Activated T-helper 9 cell treated with anti-CD3 and anti-CD28 coated beads, Interleukin-2, amount 50 U/mL, for 16 hours (primary cell): Measurements from ENCODE around the gene IDH3B.
A peak's percentile ranks its signal among the peaks of the same experiment; 100 is the strongest.
"Not testable (repeated sequence)": the region's sequence is repeated elsewhere in the genome, so short reads cannot be mapped to it uniquely, and the experiment has no call there.

Source experiments
- DNase-seq: peaks from one replicate; pipeline ENCODE4 v3.0.0-alpha.2; 2020; ENCODE audit warnings: low read depth

IDH3B gene

DNA sequence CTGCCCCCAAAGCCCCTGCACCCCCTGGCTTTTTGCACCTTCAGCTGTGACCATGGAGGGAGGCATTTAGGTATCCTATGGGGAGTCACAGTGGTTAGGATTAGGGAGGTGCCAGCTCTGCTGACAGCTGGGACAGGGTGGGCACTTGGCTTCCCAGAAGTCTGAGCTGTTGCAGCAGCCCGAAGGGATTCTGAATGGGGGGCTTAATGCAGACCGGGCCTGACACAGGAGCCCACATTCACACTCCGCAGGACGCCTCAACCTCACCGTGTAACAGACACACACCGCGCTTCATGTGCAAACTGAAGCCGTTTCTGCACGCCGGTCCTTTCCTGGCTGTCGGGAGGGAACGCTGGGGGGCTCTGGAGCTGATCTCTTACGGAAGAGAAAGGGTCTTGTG, 30.5 kb upstream of the IDH3B start:
- DNase-seq, result no peak

DNA sequence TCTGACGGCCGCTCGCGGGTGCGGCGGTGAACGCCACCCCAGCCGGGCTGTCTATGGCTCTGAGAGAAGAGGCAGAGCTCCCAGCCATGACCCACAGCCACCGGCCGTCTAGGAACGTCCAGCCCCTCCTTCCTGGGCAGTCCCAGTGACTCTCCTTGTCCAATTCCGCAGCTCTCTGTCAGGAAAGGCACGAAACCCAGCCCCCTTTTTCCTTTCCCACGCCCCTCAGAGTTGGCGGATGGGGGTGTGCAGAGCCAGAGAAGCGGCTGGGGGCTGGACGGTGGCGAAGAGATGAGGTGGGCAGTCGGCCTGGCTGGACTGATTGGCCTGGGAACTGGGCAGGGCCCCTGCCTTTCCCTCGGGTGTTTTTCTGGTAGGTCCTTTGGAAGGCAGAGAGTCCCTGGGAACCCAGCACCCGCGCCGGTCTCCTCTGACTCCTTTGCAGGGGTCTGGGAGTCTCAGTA, 30.0 kb upstream of the IDH3B start:
- DNase-seq, result no peak

DNA sequence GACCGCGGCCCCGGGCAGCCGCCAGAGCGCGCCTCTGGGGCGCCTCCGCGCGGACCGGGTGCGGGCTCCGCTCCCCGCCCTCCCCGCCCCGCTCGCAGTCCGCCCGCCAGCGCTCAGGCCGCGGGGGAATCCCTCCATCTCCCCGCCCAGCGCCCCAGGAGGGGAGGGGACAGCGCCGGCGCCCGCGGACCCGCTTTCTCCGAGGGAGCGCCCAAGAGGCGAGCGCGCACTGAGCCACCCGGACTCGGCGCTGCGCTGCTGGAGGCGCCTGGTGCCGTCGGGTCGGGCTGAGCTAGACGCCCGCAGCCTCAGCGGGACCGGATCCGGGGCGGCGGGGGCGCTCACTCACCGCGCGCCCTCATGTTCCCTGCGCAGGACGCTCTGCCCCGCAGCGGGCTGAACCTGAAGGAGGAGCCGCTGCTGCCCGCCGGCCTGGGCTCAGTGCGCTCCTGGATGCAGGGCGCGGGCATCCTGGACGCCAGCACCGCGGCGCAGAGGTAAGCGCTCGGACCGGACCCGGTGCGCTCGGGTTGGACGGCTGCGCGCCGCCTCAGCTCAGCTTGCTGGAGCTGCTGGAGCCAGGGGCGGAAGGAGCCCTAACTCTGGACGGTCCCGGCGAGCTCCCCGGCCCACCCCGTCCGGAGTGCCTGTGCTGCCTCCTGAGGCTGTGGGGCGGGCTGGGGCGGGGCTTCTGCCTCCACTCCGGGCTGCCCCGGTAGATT, 29.4 kb upstream of the IDH3B start:
- DNase-seq, result peak; percentile 45

DNA sequence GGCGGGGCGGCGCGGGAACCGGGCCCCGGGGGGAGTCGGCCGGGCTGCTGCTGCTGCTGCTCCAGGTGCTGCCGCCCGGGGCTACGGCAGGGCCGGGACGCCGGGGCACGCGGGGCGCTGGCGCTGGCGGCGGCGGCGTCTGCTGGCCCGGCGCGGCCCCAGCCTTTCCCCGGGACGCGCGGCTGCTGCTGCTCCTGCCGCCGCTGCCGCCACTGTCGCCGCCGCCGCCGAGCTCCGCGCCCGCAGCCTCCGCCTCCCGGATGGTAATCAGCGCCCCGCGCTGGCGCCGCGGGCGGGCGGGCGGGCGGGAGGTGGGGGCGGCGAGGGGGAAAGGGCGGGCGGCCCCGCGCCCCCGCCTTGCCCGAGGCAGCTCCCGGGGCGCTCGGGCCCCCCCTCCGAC, 28.9 kb upstream of the IDH3B start:
- no peak for DNase-seq

DNA sequence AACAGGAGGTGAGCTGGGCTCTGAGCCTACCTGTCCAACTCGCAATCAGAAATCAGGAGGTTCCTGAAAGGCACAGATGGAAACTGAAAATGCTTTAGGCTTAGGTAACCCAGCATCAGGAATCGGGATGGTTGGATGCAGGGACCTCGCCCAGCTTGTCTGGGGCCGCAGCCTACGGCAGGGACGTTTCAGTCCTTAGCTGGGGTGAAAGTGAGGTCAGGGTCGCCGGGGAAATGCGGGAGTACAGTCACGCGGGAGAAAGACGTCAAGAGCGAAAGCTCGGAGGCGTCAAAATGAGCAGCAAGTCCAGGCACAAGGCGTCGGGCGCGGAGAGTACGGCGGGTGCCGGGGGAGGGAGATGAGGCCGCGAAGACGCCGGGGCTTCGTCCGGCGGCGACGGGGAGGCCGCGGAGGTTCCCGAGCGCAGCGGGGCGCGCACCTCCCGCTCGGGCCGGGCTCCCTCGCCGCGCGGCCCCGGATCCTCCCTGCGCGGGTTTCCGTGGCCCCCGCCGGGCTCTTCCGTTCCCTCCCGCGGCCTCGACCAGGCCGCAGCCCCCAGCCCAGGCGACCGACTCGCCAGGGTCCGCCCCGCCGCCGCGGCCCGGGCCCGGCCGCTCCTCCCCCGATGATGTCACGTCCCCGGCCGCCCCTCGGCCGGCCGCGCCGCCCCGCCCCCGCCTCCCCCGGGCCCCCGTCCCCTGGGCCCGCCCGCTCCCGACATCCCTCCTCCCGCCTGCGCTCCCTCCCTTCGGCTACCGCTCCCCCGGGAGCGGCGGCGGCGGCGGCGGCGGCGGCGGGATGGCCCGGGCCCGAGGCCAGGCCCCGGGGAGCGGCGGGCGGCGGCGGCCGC, 28.2 kb upstream of the IDH3B start, which contains the start of gene EBF4:
Gene EBF4, plus strand, starts transcription at position 745 of the 850 bp plus-strand sequence. CDS start 866 bp downstream, outside the sequence.
- DNase-seq, result no peak

DNA sequence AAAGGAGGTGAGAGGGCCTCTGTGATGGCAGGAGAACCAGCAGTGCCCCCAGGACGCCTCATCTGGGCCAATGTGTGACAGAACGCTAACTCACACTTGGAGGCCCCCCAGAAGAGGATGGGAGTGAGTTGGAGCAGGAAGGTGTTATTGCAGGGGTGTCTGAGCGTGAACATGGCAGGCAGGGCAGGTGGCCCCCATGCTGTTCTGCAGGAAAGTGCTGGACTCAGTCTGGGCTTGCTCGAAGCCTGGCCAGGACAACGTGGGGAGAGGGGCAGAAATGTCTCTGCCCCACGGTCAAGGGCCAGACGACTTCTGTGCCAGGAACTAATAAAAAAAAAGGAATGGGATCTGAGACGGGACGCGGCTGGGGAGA, 27.6 kb upstream of the IDH3B start:
- no peak for DNase-seq

DNA sequence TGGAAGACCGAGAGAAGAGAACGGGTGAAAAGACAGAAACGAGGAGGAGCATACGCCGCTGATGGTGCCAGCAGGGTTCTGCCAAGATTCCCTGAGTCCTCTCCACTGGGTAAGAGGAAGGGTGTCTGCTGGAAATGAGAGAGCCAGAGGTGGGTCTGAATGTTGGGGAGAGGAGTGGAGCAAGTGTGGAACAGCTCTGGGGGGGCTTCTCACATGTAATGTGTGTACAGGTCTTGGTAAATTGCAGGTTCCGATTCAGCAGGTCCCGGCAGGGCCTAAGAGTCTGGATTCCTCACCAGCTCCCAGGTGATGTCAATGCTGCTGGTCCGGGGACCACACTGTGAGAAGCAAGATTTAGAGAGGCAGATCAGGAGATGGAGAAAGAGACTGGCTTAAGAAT, 27.1 kb upstream of the IDH3B start:
- no peak for DNase-seq

DNA sequence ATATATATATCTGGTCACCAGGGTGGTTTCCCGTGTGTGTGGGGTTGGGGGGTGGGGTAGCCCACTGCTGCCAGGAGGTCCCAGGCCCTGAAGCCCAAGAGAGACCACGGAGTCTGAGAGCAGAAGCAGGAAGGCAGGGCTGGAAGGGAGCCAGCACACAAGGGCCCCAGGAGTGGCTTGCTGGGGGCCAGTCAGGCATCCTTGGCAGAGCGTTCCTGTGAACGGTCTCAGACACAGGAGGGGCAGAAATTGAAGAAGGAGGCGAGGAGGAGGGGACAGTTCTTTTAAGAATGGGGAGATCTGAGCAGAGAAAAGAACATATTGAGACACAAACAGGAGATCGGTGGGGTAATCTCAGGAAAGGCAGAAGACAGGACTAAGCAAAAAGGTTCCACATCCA, 26.7 kb upstream of the IDH3B start:
- no peak for DNase-seq

DNA sequence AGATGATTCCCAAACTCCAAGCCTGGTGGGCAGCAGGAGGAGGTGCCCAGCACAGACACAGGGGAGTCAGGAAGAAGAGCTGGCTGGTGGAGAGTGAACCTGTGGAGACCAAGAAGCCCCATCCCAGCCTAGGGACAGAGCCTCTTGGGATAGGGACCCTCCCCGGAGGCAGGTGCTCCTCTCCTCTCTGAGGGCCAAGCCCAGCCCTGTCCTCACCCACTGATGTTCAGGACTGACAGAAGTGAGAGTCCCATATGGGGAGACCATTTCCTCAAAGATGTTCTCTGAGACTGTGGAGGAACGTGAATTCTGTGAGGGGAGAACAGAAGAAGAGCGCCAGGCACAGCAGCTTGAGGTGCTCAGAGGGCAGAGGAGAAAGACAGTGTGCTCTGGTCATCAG, 26.2 kb upstream of the IDH3B start:
- DNase-seq, result no peak

DNA sequence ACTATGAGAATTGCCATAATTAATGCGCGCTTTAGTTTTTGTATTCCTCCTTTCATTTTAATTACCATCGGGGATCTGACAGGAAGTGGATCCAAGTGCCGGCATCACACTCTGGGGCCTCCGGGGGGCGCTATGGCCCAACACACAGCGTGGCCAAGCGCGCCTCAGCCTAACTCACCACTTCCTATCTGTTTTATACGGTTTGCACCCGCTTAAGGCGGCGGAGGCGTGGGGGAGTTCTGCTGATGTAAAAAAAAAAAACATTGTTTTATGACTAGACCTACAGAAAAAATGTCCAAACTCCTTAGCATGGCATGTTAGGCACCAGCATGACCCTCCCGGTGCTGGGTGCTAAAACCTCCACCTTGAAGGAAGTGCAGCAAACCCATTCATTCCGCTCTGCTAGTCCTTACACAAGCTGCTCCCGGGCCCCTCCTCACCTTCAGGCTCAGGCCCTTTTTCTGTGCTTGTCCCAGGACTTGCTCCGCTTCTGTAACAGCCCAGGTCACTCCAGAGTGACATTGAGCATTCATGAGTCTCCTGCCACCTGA, 24.1 kb upstream of the IDH3B start:
- DNase-seq, result peak; percentile 64

DNA sequence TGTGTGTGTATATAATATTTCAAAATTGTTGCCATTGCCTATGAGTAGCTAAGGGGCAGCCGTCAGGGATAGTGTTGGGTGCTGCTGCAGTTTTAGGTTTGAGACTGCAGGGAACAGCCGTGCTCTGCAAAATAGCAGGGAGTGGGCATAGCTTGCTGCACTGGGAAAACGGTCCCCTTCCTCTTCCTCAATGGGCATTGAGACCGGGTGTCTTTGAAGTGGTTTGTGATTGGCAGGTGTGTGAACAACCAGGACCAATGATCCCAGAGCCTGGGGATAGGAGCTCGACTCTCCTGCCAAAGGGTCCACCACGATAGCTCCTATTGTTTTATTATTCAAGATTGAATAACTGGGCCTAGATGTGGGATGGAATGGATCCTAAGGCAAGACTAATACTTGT, 23.5 kb upstream of the IDH3B start:
- no peak for DNase-seq

DNA sequence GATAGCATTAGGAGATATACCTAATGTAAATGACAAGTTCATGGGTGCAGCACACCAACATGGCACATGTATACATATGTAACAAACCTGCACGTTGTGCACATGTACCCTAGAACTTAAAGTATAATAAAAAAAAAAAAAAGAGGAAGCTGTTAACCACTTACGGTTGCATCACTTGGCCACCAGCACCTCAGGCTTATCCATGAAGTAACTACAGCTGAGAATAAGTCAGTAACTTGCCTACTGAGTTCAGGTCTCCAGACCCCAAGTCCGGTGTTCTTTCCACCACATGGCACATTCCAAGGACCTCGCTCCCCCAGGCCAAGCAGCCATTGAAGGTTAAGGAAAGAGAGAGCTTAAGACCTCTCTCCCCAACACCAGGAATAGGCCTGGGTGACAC, 20.8 kb upstream of the IDH3B start:
- not testable (repeated sequence) for DNase-seq

DNA sequence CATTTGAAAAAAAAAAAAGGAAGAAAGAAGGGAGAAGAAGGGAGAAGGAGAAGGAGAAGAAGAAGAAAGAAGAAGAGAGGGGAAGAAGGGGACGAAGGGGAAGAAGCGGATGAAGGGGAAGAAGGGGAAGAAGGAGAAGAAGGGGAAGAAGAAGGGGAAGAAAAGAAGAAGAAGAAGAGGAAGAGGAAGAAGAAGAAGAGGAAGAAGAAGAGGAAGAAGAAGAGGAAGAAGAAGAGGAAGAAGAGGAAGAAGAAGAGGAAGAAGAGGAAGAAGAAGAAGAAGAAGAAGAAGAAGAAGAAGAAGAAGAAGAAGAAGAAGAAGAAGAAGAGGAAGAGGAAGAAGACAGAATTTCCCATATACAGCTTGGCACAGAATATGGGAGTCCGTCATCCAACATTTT, 18.0 kb upstream of the IDH3B start:
- not testable (repeated sequence) for DNase-seq

DNA sequence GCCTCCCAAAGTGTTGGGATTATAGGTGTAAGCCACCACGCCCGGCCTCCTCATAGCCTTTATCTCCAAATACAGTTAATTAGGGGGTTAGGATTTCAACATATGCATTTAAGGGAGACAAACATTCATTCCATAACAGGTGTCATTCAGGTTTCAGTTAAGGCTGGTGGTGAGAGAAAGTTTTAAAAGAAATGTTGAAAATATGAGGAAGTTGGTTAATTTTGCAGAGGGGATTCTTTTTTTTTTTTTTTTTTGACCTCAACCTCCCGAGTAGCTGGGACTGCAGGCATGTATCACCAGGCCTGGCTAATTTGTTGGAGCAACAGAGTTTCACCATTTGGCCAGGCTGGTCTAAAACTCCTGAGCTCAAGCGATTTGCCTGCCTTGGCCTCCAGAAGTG, 16.0 kb upstream of the IDH3B start:
- DNase-seq, result no peak

DNA sequence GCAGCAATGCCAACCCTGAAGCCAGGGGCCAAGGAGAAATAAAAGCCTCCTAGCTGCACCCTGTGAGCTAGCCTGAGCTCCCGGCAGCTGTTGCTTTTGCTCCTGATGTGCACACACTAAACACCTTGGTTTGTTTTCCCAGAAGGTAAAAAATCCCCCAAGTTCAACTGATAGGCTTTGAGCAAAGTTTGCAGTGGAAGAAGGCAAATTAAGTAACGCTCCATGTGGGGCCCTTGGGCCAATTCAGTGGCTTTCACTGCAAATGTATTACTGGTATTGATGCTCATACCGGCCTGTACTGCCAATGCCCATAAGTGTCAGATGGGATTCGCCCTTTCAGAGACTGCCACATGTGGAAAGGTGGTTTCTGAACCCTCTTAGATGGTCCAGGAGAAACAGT, 9.4 kb upstream of the IDH3B start:
- no peak for DNase-seq

DNA sequence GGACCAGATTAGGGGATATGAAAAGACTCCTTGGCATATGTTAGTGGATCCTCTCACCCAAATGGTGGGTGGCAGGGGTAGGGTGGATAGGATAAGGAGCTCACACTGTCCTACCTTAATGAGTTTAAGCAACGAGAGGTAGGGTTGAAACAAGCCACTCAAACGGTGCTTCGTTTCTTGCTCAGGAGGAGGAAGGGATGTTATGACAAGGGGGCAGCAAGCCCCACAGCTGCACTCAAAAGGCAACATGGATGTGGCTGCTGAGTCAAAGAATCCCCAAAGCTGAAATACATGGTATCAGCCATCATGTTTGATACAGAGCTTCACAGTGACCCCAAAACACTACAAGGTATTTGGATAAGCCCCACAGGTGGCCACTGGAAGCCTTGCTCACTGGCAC, 8.4 kb upstream of the IDH3B start:
- no peak for DNase-seq

DNA sequence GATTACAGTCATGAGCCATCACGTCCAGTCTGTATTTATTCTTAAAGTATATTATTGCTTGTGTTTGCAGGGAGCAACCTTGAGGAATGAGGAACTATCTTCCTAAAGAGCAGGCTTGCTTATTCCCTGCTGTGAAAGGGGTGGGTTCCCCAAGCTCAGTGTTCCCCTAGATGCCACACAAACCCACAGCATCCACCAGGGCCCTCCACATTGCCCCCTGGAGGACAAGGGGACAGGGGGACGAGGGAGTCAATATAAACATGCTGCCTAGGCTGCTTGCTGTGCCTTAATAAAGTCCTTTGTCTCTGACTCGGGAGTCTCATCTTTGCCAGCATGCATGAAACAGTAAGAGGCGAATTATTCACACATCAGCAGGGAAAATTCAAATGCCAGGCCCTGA, 8.0 kb upstream of the IDH3B start:
- DNase-seq, result no peak

DNA sequence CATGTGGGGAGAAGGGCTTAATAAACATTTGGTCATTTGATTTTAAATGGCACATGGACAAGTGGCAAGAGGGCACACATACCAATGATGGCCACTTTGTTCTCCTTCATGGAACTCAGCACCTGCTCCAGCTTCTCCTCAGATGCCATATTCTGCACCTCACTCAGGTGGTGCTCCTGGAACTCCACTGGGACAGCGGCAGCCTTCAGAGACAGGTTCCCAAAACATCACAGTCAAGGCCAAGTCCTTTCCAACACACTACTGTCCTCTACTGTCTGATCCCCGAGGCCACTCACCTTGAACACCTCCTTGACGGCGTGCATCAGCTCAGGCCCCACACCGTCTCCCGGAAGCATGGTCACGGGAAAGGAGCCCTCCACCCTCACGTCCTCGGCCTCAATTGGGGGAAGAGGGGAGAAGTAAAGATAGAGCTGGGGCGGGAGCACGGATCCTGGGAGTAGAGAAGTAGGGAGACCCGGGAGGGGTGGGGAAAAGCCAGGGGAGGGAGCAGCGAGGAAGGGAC, 591 bp downstream of the IDH3B start:
- no peak for DNase-seq

DNA sequence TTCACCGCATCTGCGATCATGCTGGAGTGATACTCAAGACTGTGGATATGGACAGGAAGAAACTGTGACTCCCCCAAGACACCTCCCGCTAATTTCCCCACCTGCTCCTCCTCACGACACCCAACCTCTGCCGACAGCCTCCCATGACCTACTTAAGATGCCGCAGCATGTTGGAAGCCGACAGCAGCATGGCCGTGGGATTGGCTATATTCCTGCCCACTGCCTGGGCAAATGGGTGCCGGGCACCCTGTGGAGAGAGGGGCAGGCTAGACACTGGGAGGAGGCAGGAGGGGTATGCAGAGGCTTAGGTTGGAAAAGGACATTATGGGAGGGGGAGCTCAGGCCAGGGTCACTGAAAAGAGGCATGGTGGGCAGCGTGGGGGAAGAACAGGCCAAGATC, 4.5 kb downstream of the IDH3B start:
- DNase-seq, result no peak

DNA sequence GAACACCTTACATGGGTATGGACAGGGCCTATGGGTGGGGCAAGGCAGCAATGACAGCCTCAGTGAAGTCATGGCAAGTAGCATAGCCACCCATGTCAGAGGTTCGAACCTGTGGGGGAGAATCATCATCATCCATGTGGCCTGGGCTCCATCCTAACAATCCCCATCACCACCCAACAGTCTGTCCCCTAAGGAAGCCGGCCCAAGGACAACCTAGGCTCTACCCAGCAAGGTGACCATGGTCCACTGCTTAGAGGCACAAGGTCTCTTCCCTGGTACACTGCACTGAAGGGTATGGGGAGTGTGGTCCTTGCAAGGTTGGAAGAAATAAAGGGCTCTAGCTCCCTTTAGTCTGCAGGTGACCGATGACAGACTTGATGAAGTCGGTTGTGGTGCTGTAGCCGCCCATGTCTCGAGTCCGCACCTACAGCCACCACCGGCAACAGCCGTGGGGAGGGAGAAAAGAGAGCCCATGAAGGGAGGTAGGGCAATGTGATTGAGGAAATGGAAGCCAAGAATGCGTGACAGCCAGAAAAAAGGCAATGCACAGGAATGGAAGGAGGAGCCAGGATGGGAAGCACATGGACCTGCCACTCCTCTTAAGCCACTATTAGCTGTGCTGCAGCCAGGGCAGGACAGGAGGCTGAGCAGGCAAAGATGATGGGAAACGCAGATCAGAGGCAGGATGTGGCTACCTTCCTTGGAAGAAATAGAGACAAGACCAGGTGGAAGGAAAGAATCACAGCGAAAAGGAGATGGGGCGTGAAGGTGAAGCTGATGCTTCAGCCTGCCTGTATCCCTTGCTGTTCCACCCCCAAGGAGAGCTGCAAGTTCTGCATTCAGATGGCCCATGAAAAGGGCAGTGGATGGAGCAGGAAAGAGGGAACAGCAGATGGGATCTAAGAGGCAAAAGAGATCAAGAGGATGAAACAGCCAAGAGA, 5.3 kb downstream of the IDH3B start:
- no peak for DNase-seq

DNA sequence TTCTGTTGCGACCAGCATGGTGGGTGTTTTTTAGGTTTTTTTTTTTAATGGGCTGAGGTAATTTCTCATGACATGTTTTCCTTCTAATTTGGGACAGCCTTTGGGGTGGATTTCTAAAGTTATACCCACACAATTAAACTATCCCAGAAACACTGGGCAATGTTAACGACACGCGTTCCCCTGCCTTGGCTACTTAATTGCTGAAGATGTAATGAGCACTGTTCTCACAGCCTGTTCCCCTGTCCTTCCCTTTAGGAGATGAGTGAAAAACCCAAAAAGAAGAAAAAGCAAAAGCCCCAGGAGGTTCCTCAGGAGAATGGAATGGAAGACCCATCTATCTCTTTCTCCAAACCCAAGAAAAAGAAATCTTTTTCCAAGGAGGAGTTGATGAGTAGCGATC, 6.3 kb downstream of the IDH3B start:
- DNase-seq, result no peak

DNA sequence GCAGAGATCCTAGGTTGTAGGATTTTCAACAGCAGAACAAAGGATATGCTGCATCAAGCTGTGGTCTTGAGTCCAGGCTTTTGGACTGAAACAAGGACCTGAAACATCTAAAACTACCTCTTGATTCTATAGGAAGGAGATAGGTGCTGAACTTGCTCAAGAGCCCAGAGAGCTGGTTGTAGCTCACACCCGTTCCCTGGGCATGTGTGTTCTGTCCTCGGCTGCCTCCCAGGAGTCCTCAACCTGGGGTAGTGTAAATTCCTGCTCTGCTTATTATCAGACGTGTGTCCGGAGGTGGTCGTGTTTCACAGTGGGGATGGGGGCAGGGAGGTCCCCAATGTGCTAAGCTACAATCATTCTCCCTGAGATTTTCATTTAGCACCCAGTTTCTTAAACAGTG, 6.8 kb downstream of the IDH3B start:
- DNase-seq, result no peak
